ENCODE measurements around the gene HSD3B7. TPM values are rescaled to one million over a fixed set of nuclear protein-coding genes. Genes with fewer than 3 reads are reported as not detected.

The HSD3B7 gene
- total and polyA plus RNA-seq, 2 of the 8 experiments (the other 6 are each of a cell fraction or from before 2014, with no cell fraction given): 2.9 to 6.6 TPM

DNA sequence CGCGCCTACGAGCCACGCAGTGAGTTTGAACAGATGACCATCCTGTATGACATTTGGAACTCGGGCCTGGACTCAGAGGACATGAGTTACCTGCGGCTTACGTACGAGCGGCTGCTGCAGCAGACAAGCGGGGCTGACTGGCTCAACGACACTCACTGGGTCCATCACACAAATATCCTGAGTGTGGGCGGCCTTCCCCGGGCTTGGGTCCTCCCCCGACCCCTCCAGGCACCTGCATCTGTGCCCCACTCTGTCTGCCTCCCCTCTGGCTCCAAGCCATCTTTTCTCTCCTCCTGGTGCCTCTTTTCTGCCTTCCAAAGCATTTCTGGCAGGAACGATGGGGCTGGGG lies 5.0 kb upstream of the HSD3B7 start:
- Histone ChIP-seq H4K5ac (ENCODE audit: insufficient read length, low read depth, low read length) (no peak overlapping the region), H2BK5ac (ENCODE audit: low read depth, low read length) (no peak overlapping the region; the same call in 1 of the 2 replicates), H3K23ac (ENCODE audit: insufficient read length) (no peak overlapping the region), H2AFZ (ENCODE audit: low read length) (no peak overlapping the region), H3K27me3 (replicated peaks in 1 of 4; ENCODE audit: control insufficient read depth in 3 of 4, extremely low read depth in 1 of 4, insufficient read depth in 3 of 4, low read length in 3 of 4) (no peaks in the 10 kb centered on the region), H4K20me1 (replicated peaks in 1 of 2; ENCODE audit: control insufficient read depth in 1 of 2, insufficient read depth in 2 of 2, low read length in 2 of 2) (peaks cover 1 to 27% of the 10 kb centered on the region in 2 experiments), H2AK5ac (ENCODE audit: low read depth, low read length) (no peak overlapping the region), H2BK12ac (ENCODE audit: low read depth, low read length) (no peak overlapping the region), H3K4ac (replicated peaks; ENCODE audit: insufficient read length, low read depth, low read length) (no peak overlapping the region), H3K79me2 (ENCODE audit: control insufficient read depth in 1 of 2, insufficient read depth in 2 of 2, low read length in 2 of 2) (no peaks in the 10 kb centered on the region), H3K4me2 (ENCODE audit: insufficient read depth in 1 of 2, low read depth in 2 of 2, low read length in 2 of 2) (no peak overlapping the region), H4K91ac (replicated peaks; ENCODE audit: insufficient read length, low read length) (no peak overlapping the region), H3K4me1 (replicated peaks in 1 of 4; ENCODE audit: control insufficient read depth in 3 of 4, insufficient read depth in 4 of 4, low read length in 3 of 4) (no peaks in the 10 kb centered on the region), H3K56ac (replicated peaks; ENCODE audit: insufficient read length, low read depth, low read length) (no peak overlapping the region), H3K27ac (ENCODE audit: low read depth, low read length) (no peak overlapping the region), H2BK15ac (ENCODE audit: low read length) (no peak overlapping the region), H3K18ac (ENCODE audit: extremely low read depth, low read length) (no peak overlapping the region), H3K36me3 (ENCODE audit: control insufficient read depth in 2 of 4, insufficient read depth in 4 of 4, low read length in 3 of 4) (peaks cover 10 to 37% (median 29%) of the 10 kb centered on the region in 4 experiments; a peak in 6 of 8 replicates), H3K4me3 (ENCODE audit: extremely low read depth in 1 of 4, insufficient read depth in 2 of 4, low read depth in 3 of 4, low read length in 4 of 4) (no peak overlapping the region), H4K8ac (ENCODE audit: extremely low read depth, insufficient read depth, low read length) (no peak overlapping the region), H2BK120ac (replicated peaks; ENCODE audit: low read depth, low read length) (no peak overlapping the region), H3K23me2 (ENCODE audit: low read depth, low read length) (no peaks in the 10 kb centered on the region), H3K14ac (ENCODE audit: insufficient read length) (no peak overlapping the region), H3K79me1 (ENCODE audit: low read depth, low read length) (no peaks in the 10 kb centered on the region), H2BK20ac (ENCODE audit: low read length) (no peak overlapping the region), H3K9me3 (ENCODE audit: insufficient read depth in 2 of 2, low read depth in 1 of 2, low read length in 1 of 2) (no peaks in the 10 kb centered on the region), H3K9ac (replicated peaks in 1 of 4; ENCODE audit: extremely low read depth in 1 of 4, low read depth in 3 of 4, low read length in 3 of 4) (no peak overlapping the region)
- DNase-seq (ENCODE audit: low read depth in 1 of 2, low spot score in 2 of 2) (no peak), FAIRE-seq (no peak)
- TF ChIP-seq POLR2AphosphoS5 (IDR thresholded peaks at IDR 0.05; ENCODE audit: low read depth, low read length): 0 out of 2 replicates have a peak, but pooled peaks have one; percentile 5
- no peak for TF ChIP-seq POLR2A (IDR thresholded peaks at IDR 0.05; ENCODE audit: control extremely low read depth in 1 of 2, low read depth in 2 of 2, low read length in 2 of 2)
- 95% methylated on average over 11 of the region's 15 CpGs; no CpG with 5 or more reads in 1 of the 2 experiments for WGBS, 2 experiments (ENCODE audit: extremely low coverage in 1 of 2, insufficient coverage in 1 of 2, insufficient read length in 1 of 2, insufficient replicate concordance in 2 of 2, low coverage in 1 of 2, low lambda C conversion rate in 2 of 2, missing lambda C conversion rate in 1 of 2)
- ChIA-PET POLR2A (ENCODE audit: partially characterized antibody) (interaction anchor here (2.0 kb wide), 1 partner anchor 10 kb away, joined by 5 read pairs; no protein-coding TSS in a partner anchor), CTCF (ENCODE audit: partially characterized antibody) (interaction anchor here (0.7 kb wide), 1 partner anchor 62 kb away, joined by 3 read pairs; no protein-coding TSS in a partner anchor)

All from H1 (cell line).